Erythroblast (primary cell): ENCODE results near the gene RBFOX1.

Source experiments
- GATA1 ChIP-seq: IDR thresholded peaks from 2 replicates; pipeline ENCODE4 v1.6.1; 2011; ENCODE audit warnings: low read depth, mild to moderate bottlenecking, control low read depth, low read length, moderate library complexity
- POLR2A ChIP-seq: IDR thresholded peaks from 2 replicates; pipeline ENCODE4 v1.6.1; 2011; ENCODE audit warnings: mild to moderate bottlenecking, low read length

DNA sequence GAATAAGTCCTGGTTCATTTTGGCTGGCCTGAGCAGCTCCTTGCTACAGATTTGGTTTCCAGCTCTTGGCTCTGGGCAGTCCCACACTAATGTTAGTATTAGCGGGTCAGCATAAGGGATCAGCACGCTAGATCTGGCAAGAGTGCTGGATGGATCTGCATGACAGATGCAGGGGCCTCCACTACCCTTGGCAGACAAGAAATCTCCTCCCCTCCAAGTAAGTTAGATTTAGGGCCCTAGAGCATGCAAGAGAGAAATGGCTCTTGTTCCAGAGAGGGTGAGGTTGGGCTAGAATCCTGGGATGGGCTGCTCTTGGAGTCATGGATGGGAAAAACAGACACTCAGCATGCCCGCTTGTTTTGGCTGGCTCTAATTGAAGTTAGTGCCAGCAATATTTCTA, 414.3 kb downstream of the RBFOX1 start:
- no peak for TF ChIP-seq POLR2A
- TF ChIP-seq GATA1 = no peak
